ENCODE results near the gene MGLL.

The MGLL gene

DNA sequence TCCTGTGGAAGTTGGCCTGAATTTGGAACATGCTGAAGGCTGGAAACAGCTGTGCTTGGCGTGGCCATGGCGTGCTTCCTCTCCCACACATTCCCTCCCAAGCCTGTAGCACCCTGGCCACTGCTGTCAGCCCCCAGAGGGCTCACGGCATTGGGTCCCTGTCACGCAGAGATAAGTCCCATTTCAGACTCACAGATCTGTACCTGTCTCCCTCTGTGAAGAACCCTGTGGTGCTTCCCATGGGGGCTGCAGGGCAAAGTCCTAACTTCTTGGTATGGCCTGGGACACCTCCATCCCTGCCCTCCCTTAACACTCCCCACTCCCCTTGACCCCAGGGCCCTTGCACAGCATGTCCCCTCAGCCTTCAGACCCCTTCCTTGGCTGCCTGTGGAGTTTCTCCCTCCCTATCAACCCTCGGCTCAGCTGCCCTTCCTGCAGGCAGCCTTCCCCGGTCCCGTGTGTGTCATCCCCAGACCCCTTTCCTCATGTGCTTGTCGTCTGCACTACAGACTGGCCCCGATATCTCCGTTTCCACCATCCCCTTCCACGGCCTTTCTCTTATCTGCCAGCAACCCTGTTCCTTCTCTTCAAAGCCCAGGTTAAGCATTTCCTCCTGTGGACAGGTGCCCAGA lies 120.9 kb downstream of the MGLL start:
- no peak for FAIRE-seq

DNA sequence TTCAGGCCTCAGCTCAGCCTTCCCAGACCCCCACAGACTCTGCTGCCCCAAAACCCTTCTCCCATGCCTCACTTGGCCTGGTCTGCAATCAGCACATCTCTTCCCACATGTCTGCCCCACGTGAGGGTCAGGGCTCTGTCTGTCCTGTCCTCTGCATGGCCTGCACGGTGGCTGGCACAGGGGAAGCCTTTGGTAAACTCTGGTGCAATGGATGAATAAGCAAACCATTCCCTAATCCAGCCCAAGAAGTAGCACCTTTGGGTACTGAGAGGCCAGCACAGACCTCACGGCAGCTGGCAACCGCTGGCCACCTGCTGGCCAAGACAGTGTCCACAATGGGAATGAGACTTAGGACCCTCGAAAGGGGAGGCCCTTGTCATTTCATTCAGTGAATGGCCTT lies 121.9 kb downstream of the MGLL start:
- FAIRE-seq = no peak

DNA sequence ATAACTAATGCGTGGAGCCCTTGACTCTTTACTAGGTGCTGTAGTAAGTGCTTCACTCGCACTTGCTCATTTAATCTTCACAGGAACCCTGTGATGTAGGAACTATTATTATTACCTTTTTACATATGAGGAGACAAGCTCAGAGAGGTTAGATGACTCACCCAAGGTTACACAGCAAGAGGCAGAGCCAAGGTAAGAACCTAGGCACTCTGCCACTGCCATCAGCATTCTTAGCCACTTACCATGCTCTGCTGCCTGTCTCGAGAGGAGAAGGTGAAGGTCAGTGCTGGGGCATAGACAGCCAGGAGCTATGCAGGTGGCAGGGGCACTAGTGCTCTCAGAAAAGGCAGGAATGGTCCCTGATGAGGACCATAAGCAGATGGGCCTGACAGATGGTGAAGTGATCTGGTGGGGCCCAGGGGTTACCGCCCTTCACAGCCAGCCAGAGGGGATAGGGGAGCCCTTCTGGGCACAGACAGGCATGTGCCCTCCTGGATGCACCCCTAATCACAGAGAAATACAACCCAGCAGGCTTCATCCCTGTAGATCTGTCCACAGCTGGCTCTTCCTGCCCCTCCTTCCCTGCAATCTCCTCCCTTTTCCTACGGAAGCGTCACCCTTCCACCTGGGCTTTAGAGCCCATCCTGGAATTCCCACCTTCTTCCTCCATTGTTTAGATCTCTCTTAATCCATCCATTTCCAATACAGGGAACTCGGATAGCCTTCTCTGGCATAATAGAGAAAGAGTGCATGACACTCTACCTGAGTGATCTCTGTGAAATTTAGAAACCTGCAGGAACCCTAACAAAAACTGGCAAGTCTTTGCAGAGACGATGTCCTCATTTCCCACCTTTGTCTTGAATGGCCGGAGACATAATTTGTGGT lies 122.7 kb downstream of the MGLL start:
- FAIRE-seq = no peak

DNA sequence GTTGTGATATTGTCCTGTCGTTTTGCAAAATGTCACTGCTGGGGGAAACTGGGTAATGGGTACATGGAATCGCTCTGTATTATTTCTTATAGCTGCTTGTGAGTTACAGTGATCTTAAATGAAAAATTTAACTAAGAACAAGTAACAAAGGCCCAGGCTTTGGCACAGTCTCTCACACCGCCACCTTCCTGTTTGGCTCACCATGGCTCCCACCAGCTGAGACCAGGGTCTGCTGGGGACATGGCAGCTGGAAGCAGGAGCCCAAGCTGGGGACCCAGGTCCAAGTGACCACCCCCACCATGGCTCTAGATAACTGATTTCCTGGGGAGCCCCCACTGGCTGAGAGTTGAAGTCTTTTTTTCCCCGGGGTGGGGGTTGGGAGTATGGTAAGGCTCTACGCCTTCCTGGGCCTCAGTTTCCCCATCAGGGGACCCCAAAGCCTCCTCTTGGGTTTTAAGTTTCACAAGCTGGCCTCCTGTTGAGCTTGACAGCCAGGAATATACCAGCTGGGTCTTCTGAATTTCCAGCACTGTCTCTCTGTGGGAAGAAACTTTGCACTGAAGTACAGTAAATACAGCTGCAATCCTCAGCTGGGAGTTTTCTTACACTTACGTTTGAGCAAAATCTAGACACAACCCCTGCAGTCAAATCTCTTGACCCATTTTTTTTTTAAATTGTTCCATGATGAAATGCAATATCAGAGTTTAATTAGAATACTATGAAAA lies 123.5 kb downstream of the MGLL start:
- no peak for FAIRE-seq

DNA sequence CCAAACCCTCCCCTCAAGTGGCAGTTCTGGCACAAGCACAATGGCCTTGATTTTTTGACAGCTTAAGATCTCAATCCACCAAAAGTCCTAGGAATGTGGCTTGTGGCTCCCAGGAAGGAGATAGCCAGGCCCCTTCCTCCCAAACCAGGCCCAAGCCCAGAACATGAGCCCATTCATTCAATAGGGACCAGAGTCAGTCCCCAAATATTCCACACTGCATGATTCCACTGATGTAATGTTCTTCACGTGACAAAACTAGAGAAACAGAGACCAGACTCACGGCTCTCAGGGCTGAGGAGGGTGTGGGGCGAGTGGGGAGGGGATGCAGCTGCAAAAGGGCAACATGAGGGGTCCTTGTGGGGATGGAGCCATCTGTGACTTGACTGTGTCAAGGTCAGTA lies 124.0 kb downstream of the MGLL start:
- FAIRE-seq = no peak

DNA sequence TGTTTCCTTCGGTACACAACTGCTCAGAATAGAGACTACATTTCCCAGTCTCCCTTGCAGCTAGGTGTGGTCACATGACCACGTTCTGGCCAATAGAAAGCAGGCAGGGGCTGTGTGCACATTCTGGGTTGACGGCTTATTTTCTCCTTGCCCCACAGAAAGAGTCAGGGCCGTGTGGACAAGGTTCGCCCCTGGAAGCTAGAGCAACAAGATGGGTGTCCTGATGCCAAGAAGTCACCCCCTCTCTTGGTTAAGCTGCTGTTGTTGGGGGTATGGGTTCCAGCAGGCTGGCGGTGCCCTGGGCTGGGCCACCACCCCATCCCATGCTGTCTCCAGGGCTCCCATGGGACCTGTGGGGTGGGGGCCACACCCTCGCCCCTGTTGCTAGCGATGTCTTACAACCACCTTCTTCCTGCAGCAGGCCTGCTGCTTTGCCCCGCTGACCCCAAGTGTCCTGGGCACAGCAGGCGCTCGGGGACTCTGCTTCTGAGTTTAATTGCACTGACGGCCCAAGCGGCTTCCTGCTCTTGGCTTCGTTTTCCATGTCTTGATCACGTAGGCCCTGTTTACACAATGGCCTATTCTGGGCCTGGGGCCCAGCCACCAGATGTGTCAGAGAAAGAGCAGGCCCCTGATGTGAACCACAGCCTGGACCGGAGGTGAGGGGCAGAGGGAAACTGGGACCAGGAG lies 124.6 kb downstream of the MGLL start:
- no peak for FAIRE-seq

DNA sequence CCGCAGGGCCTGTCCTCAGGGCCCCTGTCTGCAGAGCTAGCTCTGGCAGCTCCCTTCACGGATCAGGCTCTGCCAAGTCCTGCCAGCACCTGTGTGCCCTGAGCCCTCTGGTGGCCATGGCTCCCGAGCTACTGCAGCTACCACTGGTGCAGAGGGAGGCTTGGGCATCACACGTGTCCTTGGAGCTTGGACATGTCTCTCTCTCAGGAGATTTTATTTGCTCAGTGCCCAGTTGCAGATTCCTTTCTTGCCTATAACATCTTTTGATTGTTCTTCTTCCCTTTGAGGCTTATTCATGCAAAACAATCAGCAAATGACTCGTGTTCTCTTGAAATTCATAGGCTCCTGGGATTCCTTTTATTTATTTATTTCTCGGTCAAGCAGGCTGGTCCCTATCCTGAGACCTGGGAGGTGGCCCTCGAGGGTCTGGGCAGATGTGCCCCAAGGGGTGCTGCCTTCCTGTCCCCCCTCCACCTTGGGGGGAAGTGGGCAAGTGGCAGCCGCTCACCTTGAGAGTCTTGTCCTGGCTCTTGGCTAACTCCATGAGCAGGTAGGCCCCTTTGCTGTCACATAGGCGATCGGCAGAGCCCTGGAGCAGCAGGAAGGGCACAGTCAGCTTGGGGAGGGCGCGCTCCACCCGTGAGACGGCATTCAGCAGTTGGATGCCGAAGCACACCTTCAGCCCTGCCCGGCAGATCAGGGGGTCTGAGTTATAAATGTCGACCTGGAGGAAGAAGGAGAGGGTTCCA lies 127.7 kb downstream of the MGLL start:
- no peak for FAIRE-seq

DNA sequence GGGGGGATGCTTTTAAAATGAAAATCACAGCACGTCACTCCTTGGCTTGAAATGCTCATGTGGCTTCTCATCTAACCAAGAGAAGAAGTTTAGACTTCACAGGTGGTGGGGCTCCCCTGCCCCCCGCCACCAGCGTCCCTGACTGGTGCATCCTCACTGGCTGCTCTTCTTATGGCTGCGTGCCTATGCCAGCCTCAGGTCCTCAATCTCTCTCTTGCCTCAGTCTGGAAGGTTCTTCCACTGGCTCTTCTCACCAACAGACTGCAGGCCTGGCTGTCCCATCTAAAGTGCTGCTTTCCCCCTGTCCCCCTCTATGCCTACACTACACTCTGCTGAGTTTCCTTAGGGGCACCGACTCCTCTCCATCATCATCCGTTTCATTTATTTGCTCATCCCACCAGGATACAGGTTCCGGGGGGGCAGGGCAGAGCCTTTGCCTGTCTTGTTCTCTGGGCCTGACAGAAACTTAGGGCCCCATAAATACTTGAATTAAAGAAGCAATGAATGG lies 128.9 kb downstream of the MGLL start:
- no peak for FAIRE-seq

DNA sequence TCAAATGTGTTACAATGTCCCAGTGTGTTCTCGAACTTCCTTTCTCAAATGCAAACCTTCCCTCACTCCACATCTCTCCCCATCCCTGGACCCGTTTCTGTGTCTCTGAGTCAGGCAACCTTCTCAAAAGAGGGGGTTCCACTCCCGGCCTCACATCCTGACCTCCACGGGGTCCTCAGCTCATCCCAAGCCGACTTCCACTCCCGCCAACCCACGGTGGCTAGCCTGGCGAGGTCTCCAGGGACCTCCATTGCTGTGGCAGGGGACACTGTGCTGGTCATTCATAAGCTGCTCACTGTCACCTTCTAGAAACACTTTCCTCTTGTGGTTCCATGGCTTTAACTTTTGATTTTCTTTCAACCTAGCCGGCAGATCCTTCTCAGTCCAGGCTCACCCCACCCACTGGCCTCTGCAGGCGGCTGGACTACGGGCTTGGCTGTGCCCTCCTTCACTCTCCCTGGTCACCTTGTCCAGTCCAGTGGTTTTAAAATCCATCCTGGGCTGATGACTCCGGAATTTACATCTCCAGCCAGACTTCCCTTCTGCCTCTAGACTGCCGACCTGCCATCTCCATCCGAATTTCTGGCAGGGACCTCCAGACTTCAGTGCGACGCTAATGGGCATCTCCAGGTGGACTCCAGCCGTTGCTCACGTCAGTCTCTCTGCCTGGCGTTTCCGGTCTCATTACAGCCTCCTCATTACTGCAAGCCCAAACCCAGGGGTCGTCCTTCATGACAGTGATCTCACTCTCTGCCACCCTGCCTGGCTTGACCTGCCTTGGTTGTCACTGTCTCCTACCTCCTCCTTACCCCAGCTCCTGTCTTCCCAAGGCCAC lies 129.6 kb downstream of the MGLL start:
- FAIRE-seq = no peak

DNA sequence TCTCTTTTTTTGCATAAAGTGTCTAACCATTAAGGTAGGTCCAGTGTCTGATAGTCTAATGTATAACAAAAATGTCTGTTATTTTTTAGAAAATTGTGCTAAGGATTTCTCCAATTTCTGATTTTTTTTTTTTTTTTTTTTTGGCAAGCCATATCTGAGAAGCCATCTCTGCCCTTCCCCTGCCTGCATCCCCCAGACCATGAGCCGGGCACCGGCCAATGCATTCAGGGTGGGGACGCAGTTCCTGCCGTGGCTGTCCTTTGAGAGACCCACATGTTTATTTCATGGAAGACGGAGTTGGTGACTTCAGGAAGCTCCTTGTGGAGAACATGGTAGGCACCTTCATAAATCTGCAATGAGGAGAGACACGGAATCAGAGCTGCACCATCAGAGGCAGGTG lies 130.3 kb downstream of the MGLL start:
- FAIRE-seq = no peak

DNA sequence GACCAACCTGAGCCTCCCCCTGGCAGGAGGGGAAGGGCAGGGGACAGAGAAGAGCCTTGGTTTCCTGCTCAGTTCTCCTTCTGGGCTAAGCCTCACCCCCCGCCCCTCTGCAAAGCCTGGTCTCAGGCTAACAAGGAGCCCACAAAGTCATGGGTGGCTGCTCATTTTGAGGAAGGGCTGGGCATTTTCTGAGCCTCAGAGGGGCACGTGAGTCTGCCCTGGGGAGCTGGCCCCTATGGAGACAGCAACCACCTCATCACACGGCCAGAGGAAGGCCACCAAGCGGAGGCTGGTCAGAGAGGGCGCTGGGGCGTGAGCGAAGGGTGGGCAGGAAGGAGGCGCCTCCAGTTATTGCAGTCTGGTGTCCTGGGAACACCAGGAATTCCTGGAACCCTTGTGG lies 130.8 kb downstream of the MGLL start:
- FAIRE-seq = no peak

DNA sequence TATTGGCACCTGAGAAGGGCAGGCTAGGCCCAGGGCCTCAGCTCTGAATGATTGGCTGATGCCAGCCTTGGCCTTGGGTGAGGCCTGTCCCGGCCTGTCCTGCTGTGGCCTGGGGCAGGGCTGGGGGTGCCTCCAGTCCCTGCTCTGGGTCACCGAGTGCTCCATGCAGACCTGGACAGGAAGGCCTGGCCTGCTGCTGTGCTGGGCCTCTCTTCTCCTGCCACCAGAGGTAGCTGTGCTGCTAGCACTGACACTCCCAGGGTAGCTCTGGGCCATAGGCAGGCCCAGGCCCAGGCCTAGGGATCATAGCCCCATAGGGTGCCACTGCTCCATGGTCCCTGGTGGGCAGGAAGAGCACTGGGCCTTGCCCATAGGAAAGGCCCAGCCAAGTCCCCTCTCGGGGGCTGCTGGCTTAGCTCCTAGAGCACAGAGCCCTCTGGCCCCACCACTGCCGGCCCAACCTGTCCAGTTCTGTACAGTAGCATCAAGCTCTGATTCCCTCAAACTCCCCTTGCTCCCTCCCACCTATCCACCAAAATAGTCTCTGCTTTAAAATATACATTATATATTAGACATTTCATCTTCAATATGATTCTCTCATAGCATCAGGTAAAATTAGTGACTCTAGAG lies 131.4 kb downstream of the MGLL start:
- no peak for FAIRE-seq

DNA sequence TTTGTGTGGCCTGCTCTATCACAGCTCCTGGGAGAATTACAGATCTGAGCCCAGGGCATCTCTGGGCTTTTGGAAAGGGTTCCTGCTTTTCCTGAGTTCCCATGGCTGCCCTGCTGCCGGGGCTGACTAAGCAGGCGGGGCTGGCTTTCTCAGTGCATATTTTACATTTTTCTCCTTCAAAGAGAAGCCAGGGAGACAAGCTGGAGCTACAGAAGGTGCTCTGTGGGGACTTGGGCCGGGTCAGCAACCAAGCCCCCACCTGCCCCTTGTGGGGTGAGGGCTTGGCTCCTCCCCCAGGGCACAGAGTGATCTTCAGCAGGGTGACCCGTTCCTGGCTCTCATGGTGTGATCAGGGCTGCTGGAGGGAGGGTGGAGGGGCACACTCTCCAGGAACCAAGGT lies 132.2 kb downstream of the MGLL start:
- no peak for FAIRE-seq

DNA sequence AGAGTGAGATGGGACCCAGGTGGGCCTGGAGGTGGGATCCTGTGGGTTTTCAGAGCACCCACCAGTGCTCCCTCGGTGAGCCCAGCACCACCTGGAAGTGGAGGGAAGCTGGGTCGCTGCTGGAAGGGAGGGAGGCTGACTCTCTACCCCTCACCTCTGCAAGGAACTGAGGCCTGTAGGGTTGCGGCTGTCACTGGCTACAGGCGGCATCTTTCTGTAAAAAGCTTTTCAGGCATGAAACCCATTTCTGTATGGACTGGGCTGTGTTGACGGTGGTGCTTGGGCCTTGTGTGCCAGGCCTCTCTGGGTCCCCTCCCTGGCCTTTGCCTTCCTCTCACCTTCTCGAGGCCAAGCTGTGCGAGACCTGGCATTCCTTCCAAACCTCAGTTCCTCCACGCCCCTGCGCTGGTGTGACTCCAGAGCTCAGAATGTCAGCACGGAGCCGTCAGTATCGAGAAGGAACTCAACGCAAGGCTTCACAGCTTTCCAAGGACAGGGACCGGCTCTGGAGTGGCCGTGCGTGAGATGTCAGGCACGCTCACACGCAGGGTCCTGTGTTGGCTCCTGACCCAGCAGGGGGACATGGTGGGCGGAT lies 133.0 kb downstream of the MGLL start:
- no peak for FAIRE-seq

DNA sequence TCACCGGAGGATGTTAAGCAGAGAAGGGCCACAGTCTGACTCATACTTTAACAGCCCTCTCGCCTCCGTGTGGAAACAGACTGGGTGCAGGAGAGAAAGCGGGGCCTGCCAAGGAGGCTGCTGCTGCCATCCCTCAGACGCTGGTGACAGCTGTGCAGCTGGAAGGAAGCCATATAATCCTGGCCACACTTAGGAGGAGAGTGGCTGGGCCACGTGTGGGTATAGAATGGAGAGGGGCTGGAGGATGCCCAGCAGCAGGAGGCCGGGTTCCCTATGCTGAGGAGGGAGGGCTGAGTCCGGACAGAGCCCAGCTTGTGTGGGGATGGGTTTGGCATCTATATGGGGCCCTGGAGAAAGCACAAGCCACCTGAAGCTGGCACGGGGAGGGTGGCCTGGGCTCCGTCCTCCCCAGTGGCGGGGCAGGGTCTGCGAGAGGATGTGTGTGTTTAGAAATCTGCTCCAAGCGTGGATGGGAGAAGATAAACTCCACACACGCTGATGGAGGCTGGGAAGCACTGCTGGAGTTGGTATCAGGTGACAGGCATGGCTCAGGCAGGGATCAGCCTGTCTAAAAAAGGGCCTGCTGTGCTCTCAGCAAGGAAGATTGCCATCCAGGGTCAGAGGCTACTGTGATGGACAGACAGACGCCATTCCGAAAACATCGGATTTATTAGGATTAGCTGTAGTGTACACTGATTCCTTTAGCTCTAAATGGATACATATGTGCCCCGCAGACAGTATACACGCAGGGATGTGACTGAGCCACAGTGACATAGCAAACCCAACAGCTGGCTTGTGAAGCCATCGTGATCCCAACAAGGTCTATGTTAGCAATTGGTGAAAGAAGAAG lies 133.7 kb downstream of the MGLL start:
- FAIRE-seq = no peak

DNA sequence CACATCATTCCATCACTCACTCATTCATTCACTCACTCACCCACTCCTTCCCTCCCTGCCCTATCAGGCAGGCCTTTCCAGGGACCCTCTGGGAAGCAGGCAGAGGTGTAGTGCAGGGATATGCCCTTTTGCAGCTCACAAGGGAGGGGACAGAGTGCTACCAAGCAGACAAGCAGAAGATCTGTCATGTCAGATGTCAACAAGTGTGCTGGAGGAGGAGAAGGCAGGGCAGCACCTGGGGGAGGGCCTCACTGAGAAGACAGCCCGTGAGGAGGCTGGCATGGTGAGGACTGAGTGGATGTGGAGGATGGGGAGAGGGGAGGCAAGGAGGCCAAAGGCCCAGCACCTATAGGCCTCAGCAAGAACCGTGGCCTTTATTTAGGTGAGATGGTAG lies 134.3 kb downstream of the MGLL start:
- FAIRE-seq = no peak

DNA sequence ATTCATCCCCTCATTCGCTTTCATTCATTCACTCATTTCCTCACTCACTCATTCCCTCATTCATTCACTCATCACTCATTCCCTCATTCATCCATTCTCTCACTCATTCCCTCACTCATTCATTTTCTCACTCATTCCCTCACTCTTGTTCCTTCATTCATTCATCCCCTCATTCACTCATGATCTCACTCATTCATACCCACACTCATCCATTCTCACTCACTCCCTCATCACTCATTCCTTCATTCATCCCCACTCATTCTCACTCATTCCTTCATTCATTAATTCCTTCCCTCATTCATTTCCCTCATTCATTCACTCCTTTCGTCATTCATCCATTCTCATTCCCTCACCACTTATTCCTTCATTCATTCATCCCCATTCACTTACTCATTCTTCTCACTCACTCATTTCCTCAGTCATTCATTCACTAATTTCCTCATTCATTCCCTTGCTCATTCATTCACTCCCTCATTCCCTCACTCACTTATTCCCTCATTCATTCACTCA lies 135.0 kb downstream of the MGLL start:
- FAIRE-seq = no peak

DNA sequence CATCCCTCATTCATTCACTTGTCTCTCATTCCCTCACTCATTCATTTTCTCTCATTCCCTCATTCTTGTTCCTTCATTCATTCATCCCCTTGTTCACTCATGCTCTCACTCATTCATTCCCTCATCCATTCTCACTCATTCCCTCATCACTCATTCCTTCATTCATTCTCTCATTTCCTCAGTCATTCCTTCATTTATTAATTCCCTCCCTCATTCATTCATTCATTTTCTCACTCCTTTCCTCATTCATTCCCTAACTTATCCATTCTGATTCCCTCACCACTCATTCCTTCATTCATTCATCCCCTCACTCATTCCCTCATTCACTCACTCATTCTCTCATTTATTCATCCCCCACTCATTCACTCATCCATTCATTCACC lies 135.8 kb downstream of the MGLL start:
- no peak for FAIRE-seq

All from colon (tissue), 2 donors.